ENCODE measurements around the gene KRTAP5-9.

DNA sequence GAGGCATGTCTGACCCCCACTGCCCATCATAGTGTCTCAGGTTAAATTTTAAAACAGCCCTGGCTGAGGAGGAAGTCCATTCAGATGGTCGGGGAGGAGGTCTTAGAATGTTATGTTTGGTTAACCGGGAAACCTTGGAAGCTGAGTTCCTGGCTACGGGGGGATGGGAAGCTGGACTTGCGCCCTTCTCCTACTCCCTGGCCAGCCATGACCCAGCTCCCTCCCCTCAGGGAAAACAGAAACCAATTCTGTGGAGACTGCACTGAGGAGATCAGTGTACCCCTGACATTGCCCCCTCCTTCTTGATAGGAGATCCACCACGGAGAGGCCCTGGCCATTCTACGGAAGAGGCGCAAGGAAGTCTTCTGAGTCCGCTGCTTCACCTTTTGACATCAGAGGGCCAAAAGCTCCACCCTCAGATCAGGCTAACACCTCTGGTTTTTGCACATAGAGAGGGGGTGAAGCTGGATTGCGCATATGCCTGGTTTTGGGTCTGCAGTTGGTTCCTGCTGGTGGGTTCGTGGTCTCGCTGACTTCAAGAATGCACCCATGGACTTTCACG is 2.7 kb upstream of the KRTAP5-9 start:
- TF ChIP-seq, protein P1, sequence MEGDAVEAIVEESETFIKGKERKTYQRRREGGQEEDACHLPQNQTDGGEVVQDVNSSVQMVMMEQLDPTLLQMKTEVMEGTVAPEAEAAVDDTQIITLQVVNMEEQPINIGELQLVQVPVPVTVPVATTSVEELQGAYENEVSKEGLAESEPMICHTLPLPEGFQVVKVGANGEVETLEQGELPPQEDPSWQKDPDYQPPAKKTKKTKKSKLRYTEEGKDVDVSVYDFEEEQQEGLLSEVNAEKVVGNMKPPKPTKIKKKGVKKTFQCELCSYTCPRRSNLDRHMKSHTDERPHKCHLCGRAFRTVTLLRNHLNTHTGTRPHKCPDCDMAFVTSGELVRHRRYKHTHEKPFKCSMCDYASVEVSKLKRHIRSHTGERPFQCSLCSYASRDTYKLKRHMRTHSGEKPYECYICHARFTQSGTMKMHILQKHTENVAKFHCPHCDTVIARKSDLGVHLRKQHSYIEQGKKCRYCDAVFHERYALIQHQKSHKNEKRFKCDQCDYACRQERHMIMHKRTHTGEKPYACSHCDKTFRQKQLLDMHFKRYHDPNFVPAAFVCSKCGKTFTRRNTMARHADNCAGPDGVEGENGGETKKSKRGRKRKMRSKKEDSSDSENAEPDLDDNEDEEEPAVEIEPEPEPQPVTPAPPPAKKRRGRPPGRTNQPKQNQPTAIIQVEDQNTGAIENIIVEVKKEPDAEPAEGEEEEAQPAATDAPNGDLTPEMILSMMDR (IDR thresholded peaks at IDR 0.05; ENCODE audit: insufficient read depth, low read length, poor library complexity, severe bottlenecking): no peak
- no peak for TF ChIP-seq EZH2phosphoT487 (conservative IDR thresholded peaks at IDR 0.05; ENCODE audit: low read length)
